Endometrial microvascular endothelial cells (primary cell): ENCODE measurements around the gene ZNF99. TPM values are rescaled to one million over a fixed set of nuclear protein-coding genes. Genes with fewer than 3 reads are reported as not detected.

Source experiments
- total RNA-seq: library from RNA; depleted of rRNA; stranded (reverse); fragments of >200 nt; gene quantifications from one replicate; pipeline ENCODE4 v1.2.3, GENCODE V29; 2015; ENCODE audit errors: inconsistent ontology term

Gene ZNF99
- total RNA-seq, 1 donor from 2014 or later: not detected

Other genes with a start within 250 kb of the ZNF99 start
- gene ZNF492, start 149.8 kb downstream of the ZNF99 start, total RNA-seq: under 0.01 TPM
- gene ZNF723, start 48.1 kb upstream of the ZNF99 start, total RNA-seq: not detected
- not detected for gene ZNF728, start 219.0 kb upstream of the ZNF99 start, total RNA-seq